Measurements from ENCODE around the gene UNC45A. TPM values are rescaled to one million over a fixed set of nuclear protein-coding genes. Genes with fewer than 3 reads are reported as not detected.
A peak's percentile ranks its signal among the peaks of the same experiment; 100 is the strongest.

UNC45A gene
- total and polyA plus RNA-seq, 2 of the 13 experiments (the other 11 are each of a cell fraction or from before 2014, with no cell fraction given): 33.8 to 39.7 TPM

DNA sequence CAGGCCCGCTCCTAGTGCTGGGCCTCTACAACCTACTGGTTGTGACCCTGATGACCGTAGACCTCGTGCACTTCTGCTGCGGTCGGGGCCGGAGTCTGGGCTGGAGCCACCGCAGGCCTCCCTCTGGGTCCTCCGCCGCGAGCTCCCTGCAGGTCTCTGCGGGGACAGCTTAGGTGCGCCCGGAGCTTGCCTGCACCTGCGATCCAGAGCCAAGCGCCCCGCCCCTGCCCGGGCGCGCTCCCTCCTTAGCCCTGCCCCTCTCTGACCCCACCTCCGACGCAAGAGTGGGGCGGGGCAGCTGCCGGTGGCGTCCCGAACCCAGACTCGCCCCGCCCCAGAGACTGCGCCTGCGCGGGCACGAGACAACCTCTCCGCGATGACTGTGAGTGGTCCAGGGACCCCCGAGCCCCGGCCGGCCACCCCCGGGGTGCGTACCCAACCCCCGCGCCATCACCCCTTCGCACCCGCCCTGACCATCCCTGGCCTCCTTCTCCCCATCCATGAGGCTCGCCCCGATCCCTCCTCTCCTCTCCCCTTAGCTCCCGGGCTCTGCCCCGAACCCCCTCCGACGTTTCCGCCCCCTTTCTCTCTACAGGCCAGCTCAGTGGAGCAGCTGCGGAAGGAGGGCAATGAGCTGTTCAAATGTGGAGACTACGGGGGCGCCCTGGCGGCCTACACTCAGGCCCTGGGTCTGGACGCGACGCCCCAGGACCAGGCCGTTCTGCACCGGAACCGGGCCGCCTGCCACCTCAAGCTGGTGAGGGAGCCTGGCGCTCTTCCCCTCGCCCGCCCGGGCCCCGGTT, at the start of gene UNC45A (continued):
- no peak for TF ChIP-seq NR2C2 (CRISPR knock-in tag; IDR thresholded peaks at IDR 0.05; ENCODE audit: borderline replicate concordance)
- TF ChIP-seq, protein P1, sequence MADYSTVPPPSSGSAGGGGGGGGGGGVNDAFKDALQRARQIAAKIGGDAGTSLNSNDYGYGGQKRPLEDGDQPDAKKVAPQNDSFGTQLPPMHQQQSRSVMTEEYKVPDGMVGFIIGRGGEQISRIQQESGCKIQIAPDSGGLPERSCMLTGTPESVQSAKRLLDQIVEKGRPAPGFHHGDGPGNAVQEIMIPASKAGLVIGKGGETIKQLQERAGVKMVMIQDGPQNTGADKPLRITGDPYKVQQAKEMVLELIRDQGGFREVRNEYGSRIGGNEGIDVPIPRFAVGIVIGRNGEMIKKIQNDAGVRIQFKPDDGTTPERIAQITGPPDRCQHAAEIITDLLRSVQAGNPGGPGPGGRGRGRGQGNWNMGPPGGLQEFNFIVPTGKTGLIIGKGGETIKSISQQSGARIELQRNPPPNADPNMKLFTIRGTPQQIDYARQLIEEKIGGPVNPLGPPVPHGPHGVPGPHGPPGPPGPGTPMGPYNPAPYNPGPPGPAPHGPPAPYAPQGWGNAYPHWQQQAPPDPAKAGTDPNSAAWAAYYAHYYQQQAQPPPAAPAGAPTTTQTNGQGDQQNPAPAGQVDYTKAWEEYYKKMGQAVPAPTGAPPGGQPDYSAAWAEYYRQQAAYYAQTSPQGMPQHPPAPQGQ (CRISPR knock-in tag; IDR thresholded peaks at IDR 0.05; ENCODE audit: borderline replicate concordance): no peak
- TF ChIP-seq, protein P2, sequence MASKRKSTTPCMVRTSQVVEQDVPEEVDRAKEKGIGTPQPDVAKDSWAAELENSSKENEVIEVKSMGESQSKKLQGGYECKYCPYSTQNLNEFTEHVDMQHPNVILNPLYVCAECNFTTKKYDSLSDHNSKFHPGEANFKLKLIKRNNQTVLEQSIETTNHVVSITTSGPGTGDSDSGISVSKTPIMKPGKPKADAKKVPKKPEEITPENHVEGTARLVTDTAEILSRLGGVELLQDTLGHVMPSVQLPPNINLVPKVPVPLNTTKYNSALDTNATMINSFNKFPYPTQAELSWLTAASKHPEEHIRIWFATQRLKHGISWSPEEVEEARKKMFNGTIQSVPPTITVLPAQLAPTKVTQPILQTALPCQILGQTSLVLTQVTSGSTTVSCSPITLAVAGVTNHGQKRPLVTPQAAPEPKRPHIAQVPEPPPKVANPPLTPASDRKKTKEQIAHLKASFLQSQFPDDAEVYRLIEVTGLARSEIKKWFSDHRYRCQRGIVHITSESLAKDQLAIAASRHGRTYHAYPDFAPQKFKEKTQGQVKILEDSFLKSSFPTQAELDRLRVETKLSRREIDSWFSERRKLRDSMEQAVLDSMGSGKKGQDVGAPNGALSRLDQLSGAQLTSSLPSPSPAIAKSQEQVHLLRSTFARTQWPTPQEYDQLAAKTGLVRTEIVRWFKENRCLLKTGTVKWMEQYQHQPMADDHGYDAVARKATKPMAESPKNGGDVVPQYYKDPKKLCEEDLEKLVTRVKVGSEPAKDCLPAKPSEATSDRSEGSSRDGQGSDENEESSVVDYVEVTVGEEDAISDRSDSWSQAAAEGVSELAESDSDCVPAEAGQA (IDR thresholded peaks at IDR 0.05; ENCODE audit: low read depth): no peak
- TF ChIP-seq, protein P2 (CRISPR knock-in tag; IDR thresholded peaks at IDR 0.05; ENCODE audit: borderline replicate concordance): no peak
- 0 out of 2 replicates have a peak, but pooled peaks have one; percentile 60 for TF ChIP-seq ZNF788 (CRISPR knock-in tag; IDR thresholded peaks at IDR 0.05; ENCODE audit: borderline replicate concordance)
- TF ChIP-seq KDM3A (CRISPR knock-in tag; IDR thresholded peaks at IDR 0.05; ENCODE audit: low read depth): no peak
- TF ChIP-seq ARHGAP35 (CRISPR knock-in tag; IDR thresholded peaks at IDR 0.05; ENCODE audit: borderline replicate concordance): no peak; the same call in 1 of the 2 replicates
- TF ChIP-seq PAF1 (CRISPR knock-in tag; IDR thresholded peaks at IDR 0.05): no peak
- TF ChIP-seq, protein P3, sequence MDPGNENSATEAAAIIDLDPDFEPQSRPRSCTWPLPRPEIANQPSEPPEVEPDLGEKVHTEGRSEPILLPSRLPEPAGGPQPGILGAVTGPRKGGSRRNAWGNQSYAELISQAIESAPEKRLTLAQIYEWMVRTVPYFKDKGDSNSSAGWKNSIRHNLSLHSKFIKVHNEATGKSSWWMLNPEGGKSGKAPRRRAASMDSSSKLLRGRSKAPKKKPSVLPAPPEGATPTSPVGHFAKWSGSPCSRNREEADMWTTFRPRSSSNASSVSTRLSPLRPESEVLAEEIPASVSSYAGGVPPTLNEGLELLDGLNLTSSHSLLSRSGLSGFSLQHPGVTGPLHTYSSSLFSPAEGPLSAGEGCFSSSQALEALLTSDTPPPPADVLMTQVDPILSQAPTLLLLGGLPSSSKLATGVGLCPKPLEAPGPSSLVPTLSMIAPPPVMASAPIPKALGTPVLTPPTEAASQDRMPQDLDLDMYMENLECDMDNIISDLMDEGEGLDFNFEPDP (CRISPR knock-in tag; conservative IDR thresholded peaks at IDR 0.05): no peak
- TF ChIP-seq KDM5A (IDR thresholded peaks at IDR 0.05; ENCODE audit: borderline replicate concordance, low read length): peak; percentile 49; the same call in 1 of the 2 replicates
- TF ChIP-seq, protein P4, sequence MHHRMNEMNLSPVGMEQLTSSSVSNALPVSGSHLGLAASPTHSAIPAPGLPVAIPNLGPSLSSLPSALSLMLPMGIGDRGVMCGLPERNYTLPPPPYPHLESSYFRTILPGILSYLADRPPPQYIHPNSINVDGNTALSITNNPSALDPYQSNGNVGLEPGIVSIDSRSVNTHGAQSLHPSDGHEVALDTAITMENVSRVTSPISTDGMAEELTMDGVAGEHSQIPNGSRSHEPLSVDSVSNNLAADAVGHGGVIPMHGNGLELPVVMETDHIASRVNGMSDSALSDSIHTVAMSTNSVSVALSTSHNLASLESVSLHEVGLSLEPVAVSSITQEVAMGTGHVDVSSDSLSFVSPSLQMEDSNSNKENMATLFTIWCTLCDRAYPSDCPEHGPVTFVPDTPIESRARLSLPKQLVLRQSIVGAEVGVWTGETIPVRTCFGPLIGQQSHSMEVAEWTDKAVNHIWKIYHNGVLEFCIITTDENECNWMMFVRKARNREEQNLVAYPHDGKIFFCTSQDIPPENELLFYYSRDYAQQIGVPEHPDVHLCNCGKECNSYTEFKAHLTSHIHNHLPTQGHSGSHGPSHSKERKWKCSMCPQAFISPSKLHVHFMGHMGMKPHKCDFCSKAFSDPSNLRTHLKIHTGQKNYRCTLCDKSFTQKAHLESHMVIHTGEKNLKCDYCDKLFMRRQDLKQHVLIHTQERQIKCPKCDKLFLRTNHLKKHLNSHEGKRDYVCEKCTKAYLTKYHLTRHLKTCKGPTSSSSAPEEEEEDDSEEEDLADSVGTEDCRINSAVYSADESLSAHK (CRISPR knock-in tag; IDR thresholded peaks at IDR 0.05; ENCODE audit: borderline replicate concordance): no peak
- TF ChIP-seq ZC3H13 (CRISPR knock-in tag; IDR thresholded peaks at IDR 0.05): no peak
- TF ChIP-seq ZFP82 (CRISPR knock-in tag; IDR thresholded peaks at IDR 0.05; ENCODE audit: borderline replicate concordance): no peak
- no peak for TF ChIP-seq HHEX (CRISPR knock-in tag; IDR thresholded peaks at IDR 0.05)
- TF ChIP-seq, protein P5, sequence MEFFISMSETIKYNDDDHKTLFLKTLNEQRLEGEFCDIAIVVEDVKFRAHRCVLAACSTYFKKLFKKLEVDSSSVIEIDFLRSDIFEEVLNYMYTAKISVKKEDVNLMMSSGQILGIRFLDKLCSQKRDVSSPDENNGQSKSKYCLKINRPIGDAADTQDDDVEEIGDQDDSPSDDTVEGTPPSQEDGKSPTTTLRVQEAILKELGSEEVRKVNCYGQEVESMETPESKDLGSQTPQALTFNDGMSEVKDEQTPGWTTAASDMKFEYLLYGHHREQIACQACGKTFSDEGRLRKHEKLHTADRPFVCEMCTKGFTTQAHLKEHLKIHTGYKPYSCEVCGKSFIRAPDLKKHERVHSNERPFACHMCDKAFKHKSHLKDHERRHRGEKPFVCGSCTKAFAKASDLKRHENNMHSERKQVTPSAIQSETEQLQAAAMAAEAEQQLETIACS (CRISPR knock-in tag; IDR thresholded peaks at IDR 0.05): peak; percentile 60

All from HepG2 (cell line).